Measurements from ENCODE around the gene MAJIN.

DNA sequence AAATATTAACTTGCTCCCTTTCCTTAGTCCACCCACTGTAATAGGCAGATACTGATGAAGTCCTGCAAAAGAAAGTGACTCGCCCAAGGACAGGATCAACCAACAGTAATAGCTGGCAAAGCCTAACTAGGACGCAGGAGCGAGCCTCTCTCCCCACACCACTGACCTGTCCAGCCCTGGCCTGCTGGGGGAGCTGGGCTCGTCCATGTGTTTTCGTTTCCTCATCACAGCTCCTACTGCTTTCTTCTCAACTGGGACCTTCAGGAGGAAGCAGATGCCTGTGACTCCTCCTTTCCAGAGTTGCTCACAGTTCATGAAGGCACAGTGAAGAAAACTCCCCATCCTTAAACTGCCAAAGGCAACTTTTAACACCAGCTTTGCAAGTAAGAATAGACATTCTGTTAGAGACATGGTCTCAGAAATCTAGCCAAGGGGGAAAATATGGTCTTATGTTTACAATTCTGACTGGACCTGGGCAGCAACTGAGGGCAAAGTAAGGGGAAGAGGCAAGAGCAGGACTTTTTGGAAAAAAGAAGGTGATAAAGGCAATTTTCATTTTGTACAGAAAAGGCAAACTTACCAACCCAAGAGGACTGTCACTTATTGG is 24.6 kb downstream of the MAJIN start:
- TF ChIP-seq, protein P1, sequence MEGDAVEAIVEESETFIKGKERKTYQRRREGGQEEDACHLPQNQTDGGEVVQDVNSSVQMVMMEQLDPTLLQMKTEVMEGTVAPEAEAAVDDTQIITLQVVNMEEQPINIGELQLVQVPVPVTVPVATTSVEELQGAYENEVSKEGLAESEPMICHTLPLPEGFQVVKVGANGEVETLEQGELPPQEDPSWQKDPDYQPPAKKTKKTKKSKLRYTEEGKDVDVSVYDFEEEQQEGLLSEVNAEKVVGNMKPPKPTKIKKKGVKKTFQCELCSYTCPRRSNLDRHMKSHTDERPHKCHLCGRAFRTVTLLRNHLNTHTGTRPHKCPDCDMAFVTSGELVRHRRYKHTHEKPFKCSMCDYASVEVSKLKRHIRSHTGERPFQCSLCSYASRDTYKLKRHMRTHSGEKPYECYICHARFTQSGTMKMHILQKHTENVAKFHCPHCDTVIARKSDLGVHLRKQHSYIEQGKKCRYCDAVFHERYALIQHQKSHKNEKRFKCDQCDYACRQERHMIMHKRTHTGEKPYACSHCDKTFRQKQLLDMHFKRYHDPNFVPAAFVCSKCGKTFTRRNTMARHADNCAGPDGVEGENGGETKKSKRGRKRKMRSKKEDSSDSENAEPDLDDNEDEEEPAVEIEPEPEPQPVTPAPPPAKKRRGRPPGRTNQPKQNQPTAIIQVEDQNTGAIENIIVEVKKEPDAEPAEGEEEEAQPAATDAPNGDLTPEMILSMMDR (conservative IDR thresholded peaks at IDR 0.05; ENCODE audit: low read depth, low read length): no peak
- TF ChIP-seq EZH2 (IDR thresholded peaks at IDR 0.05; ENCODE audit: borderline replicate concordance, low read depth, low read length, poor library complexity, severe bottlenecking): no peak
